ENCODE data around the gene WWC2. TPM values are rescaled to one million over a fixed set of nuclear protein-coding genes. Genes with fewer than 3 reads are reported as not detected.
"Not testable (repeated sequence)": the region's sequence is repeated elsewhere in the genome, so short reads cannot be mapped to it uniquely, and the experiment has no call there.

WWC2 gene
- polyA plus RNA-seq, 3 donors: 54.0 to 71.8 (median 55.6) TPM

- no peak for DNase-seq (ENCODE audit: extremely low read depth in 1 of 11, low read depth in 9 of 11, low spot score in 4 of 11)
These were observed 198.6 kb downstream of the WWC2 start for GRCh38 chr4:183297675-183298074.

- no peak for DNase-seq (ENCODE audit: extremely low read depth in 1 of 11, low read depth in 9 of 11, low spot score in 4 of 11)
These were observed 200.4 kb downstream of the WWC2 start for GRCh38 chr4:183299464-183299863.

DNA sequence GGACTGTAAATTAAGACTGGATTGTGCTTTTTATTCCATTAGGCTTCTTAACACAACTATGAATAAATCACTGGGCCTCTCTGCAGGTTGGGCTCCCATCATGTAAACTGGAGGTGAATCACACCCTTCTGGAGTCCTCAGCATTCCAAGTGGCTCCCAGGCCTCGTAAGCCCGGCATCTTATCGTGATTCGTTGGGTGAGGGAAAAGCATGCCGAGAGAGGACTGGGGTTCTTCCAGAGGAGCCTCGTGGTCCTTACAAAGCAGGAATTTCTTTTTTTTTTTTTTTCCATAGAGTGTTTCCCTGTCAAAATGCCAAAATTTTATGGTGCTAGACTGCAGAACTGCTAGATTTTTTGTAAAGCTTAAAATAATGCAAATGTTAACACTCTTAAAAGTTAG lies 201.0 kb downstream of the WWC2 start:
- DNase-seq (ENCODE audit: extremely low read depth in 1 of 11, low read depth in 9 of 11, low spot score in 4 of 11): no peak

DNA sequence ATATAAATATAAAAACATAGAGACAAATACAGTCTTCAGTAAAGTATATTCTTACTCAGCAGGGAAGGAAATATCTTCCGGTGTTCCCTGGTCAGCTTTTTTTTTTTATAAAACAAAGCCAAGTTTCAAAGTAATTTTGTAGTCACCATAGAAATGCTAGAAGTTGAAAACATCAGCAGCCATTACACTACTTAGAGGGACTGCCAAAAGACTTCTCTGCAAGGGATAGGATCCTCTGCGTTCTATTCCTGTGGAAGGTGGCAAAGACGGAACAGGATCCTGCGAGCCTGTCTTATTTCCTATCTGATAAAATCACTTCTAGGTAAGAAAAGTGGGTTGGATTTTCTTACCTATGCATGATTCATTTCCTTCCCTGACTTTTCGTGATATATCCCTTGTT lies 201.6 kb downstream of the WWC2 start:
- DNase-seq (ENCODE audit: extremely low read depth in 1 of 11, low read depth in 9 of 11, low spot score in 4 of 11): no peak

DNA sequence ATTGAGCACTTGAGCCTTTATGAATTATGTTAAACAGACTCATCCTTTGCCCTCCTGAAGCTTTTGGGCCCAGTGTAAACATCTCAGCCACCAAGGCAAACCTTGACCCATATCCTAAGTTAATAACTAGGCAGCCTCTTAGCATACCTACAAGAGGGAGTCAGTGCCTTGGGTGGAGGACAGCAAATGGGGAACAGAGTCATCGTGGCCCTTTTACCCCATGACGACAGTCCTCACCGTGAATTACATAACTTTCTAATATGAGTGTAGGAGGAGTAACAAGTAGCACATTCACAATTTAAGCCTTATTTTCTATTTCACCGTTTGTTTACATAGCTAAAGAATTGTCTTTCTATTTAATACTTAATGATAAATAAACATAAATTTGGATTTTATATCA lies 204.2 kb downstream of the WWC2 start:
- no peak for DNase-seq (ENCODE audit: extremely low read depth in 1 of 11, low read depth in 9 of 11, low spot score in 4 of 11)

DNA sequence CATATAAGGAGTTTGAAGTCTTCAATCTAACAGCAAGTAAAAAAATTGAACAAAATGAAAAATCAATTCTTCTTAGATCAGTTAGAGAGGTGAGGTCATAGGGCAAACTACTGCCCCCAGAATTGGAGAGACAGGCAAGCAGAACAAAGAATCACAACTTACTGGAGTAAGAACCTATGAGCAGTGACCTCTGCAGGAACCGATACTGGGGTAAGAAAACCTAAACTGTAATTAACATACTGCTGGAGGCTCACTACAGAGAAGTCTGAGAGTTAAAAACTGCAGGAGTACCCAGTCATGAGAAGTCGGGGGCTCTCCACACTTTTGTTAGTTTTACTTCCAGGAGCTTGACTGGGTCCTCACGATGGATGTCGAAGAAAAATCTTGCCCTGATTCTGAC lies 205.0 kb downstream of the WWC2 start:
- no peak for DNase-seq (ENCODE audit: extremely low read depth in 1 of 11, low read depth in 9 of 11, low spot score in 4 of 11)

DNA sequence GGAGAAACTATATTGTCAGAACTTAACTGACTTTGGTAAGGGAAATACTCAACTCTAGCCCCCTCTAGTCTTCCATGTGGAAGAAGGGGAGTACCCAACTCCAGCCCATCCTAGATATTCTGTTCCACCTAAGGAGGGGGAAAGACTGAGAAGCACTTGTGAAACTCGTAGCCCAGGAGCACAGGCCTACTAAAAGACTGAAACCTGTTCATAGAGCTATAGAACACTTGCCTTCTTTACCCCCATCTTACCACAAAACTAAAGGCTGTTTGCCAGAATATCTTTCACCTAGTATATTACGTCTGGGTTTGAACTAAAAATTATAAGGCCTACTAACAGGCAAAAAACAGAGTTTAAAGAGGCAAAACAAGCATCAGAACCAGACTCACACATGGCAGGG lies 205.5 kb downstream of the WWC2 start:
- no peak for DNase-seq (ENCODE audit: extremely low read depth in 1 of 11, low read depth in 9 of 11, low spot score in 4 of 11)

DNA sequence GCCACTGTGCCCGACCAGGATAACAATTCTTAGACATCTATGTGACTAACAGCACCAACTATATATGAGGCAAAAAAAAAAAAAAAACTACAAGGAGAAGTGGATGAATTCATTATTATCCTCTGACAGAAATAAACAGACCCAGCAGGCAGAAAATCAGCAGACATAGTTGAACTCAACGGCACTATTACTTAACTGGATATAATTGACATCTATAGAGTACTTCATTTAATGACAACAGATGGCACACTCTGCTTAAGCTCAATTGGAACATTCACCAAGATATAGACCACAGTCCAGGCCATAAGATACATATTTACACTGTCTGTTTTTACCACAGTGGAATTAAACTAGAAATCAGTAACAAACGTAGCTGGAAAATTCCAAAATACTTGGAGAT lies 207.8 kb downstream of the WWC2 start:
- DNase-seq (ENCODE audit: extremely low read depth in 1 of 11, low read depth in 9 of 11, low spot score in 4 of 11): no peak

DNA sequence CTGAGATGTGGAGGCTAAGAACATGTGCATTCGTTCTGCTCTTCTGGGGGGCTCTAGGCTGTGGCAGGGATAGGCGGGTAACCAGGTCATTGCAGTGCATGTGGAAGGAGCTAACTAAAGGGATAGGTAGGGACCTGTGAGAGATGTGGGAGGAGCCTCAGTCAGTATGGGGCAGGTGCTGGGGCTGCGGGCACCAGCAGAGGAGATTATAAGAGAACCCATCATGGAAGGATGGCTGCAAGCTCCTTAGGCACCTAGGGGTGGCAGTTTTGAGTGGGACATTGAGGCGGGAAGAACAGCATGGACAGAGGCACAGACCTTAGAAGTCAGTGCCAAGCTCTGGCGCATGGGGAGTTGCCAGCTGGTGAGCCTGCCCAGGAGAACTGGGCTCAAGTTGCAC lies 213.8 kb downstream of the WWC2 start:
- no peak for DNase-seq (ENCODE audit: extremely low read depth in 1 of 11, low read depth in 9 of 11, low spot score in 4 of 11)

DNA sequence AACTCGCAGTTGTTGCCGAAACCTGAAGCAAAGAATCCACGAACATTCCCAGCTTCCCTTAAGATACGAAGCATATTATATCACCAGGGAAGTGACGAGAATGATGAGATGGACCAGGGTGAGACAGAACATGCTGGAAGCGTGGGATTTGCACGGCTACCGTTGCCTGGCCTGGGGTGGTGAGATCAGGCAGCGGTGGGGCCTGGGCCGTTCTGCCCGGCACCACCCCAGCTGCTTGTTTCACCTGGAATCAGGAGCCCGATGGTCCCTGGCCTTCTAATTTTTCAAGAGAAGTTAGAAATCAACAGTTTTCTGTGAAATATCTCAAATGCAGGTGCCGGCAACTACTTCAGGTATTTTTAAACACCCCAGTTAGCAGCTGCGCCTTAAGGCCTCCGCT lies 215.3 kb downstream of the WWC2 start:
- no peak for DNase-seq (ENCODE audit: extremely low read depth in 1 of 11, low read depth in 9 of 11, low spot score in 4 of 11)

DNA sequence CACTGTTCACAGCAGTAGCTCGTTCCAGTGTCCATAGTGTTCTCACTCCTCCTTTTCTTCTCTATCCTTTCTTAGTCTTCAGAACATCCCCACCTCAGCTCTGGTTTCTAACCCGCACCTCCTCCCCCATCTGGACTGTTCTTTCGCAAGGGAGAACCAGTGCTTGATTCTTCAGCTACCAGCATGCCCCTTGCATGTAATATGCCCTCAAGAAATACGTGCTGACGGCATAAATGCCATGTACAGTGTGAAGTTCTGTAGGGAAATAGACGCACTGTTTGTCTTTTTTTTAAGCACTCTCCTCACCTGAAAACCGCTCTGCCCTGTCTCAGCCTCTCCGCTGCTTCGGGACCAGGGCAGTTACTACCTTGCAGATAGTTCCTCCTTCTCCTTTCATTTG lies 215.7 kb downstream of the WWC2 start:
- DNase-seq (ENCODE audit: extremely low read depth in 1 of 11, low read depth in 9 of 11, low spot score in 4 of 11): no peak

DNA sequence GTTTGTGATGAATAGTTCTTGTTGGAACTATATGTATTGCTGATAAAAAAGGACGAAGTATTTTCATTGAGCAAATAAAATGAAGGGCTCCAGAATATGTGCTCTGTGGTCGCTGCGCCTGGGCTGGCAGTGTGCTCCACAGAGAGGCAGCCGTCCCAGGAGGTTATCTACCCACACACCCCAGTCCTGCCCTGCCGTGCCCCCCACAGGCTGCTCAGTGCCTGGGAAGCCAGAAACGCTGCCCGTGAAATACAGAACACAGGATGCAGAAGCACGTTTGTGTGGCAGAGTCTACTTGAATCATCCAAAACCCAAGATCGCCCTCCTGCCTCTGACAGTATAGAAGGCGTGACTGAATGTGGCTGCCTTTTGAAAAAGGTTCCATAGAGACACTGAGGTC lies 219.6 kb downstream of the WWC2 start:
- DNase-seq (ENCODE audit: extremely low read depth in 1 of 11, low read depth in 9 of 11, low spot score in 4 of 11): no peak

DNA sequence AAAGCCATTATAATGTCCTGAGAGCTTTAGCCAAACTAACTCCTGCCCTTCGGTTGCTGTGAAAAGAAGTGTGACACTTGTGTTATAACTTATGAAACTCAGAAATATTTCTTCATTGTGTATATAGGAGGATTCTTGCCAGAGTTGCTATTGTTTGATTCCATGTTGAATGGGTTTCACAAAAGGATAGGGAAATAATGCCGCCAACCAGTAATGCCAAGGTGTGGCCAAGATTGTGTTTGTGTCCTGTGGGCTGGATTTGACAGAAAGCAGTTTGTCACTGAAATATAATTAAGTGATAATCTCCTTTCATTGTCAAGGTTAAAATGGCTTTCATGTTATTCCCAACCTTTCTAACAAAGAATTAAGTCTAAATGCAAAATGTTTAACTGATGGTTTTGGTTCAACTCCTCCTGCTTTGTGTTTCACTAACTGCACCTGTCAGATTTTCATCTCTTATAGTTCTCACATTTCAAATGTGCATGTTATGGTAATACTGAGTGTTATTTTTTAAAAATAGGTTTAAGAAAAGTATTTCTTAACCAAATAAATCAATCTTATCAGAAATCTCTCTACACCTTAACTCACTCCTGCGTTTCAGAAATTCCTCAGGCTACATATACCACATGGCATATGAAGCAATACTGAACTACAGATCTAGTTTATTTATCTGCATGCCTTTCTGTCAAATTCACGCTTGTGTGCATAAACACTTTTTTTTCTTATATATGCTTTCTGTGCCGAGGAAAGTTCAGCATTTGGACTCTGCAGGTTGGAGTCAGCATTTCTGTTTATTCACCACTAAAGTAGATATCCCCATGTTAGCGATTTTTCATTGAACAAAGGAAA lies 221.4 kb downstream of the WWC2 start, which contains the start of gene CLDN22:
TSS of gene CLDN22 (minus strand) at position 66 of the 849 bp plus-strand sequence. CDS start at position 8, 58 bp downstream.
- DNase-seq (ENCODE audit: extremely low read depth in 1 of 11, low read depth in 9 of 11, low spot score in 4 of 11): no peak

GRCh38 chr4:183321079-183321478 lies 222.0 kb downstream of the WWC2 start:
- no peak for DNase-seq (ENCODE audit: extremely low read depth in 1 of 11, low read depth in 9 of 11, low spot score in 4 of 11)

DNA sequence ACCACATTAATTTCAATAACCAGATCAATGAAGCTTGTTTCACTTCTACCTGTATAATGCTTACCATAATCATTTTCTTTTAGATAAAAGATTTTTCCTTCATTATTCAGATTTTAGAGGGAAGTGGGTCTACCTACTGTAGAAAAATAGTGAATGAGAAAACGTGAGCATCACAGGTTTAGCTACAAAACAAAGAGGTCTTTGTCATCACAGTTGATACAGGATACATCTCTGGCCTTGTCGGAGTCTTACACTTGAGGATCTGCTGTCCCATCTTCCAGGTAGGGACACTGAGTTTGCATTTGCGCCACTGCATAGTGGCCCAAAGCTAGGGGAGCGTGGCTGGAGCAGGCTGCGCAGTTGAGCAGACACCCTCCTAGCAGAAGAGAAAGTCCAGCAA lies 222.5 kb downstream of the WWC2 start:
- no peak for DNase-seq (ENCODE audit: extremely low read depth in 1 of 11, low read depth in 9 of 11, low spot score in 4 of 11)

- no peak for DNase-seq (ENCODE audit: extremely low read depth in 1 of 11, low read depth in 9 of 11, low spot score in 4 of 11)
These were observed 223.3 kb downstream of the WWC2 start, which contains the start of gene CLDN24 for GRCh38 chr4:183322326-183322725. CLDN24 (minus strand) TSS chr4:183322426; CDS start chr4:183322426, 0 bp downstream.

GRCh38 chr4:183323295-183323694 lies 224.2 kb downstream of the WWC2 start:
- DNase-seq (ENCODE audit: extremely low read depth in 1 of 11, low read depth in 9 of 11, low spot score in 4 of 11): no peak

- not testable (repeated sequence) for DNase-seq (ENCODE audit: extremely low read depth in 1 of 11, low read depth in 9 of 11, low spot score in 4 of 11)
These were observed 225.0 kb downstream of the WWC2 start for GRCh38 chr4:183324056-183324455.

- DNase-seq (ENCODE audit: extremely low read depth in 1 of 11, low read depth in 9 of 11, low spot score in 4 of 11): no peak
These were observed 225.6 kb downstream of the WWC2 start for GRCh38 chr4:183324619-183325018.

DNA sequence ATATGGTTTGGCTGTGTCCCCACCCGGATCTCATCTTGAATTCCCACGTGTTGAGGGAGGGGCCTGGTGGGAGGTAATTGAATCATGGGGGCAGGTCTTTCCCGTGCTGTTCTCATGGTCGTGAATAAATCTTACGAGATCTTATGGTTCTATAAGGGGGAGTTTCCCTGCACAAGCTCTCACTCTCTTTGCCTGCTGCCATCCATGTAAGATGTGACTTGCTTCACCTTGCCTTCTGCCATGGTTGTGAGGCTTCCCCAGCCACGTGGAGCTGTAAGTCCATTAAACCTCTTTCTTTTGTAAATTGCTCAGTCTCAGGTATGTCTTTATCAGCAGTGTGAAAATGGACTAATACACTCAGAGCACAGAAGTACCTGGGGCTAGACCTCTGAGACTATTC lies 227.3 kb downstream of the WWC2 start:
- not testable (repeated sequence) for DNase-seq (ENCODE audit: extremely low read depth in 1 of 11, low read depth in 9 of 11, low spot score in 4 of 11)

DNA sequence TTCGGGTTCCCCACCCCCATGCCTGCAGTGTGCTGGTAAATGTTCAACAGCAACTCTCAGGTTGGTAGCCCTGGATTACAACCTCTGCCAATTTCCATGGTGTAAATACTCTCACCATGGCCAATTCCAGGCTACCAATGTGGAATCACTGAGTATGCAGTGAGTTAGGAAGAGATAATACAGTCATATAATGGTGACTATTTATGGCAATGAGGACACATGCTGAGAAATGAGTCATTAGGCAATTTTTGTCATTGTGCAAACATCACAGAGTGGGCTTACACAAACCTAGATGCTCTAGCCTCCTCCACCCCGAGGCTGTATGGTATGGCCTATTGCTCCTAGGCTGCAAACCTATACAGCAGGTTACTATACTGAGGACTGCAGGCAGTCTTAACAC lies 227.8 kb downstream of the WWC2 start:
- DNase-seq (ENCODE audit: extremely low read depth in 1 of 11, low read depth in 9 of 11, low spot score in 4 of 11): no peak

Measured in renal cortex interstitium (tissue), 11 donors.